ENCODE measurements around the gene ATXN10. TPM values are rescaled to one million over a fixed set of nuclear protein-coding genes. Genes with fewer than 3 reads are reported as not detected.

The ATXN10 gene
- total and polyA plus RNA-seq, 12 donors: 11.8 to 169 (median 142) TPM

DNA sequence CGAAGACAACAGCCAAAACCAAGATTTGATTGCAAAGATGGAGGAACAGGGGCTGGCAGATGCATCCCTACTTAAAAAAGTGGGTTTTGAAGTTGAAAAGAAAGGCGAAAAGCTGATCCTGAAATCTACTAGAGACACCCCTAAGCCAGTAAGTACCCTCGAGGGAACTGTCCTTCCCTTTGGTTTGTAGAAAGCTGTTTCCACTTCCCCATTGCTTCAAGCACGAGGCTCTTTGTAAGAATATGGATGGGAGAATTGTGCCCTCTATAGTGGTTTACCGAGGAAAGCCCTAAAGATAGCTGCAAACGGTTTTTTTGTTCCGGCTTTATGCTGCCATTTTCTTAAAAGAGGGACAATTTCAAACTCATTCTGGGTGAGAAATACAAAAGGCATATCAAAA, 171.4 kb downstream of the ATXN10 start:
- ATAC-seq (no peak), DNase-seq (no peak)
- no peak overlapping the region for H3K4me3 ChIP-seq
- no peaks in the 10 kb centered on the region for H3K9me3 ChIP-seq
- intact Hi-C loops (cut with DNase I): no loop called here
- peaks cover 0 to 88% (median 5%) of the 10 kb centered on the region in 9 donors for H3K36me3 ChIP-seq
- TF ChIP-seq, protein P1, sequence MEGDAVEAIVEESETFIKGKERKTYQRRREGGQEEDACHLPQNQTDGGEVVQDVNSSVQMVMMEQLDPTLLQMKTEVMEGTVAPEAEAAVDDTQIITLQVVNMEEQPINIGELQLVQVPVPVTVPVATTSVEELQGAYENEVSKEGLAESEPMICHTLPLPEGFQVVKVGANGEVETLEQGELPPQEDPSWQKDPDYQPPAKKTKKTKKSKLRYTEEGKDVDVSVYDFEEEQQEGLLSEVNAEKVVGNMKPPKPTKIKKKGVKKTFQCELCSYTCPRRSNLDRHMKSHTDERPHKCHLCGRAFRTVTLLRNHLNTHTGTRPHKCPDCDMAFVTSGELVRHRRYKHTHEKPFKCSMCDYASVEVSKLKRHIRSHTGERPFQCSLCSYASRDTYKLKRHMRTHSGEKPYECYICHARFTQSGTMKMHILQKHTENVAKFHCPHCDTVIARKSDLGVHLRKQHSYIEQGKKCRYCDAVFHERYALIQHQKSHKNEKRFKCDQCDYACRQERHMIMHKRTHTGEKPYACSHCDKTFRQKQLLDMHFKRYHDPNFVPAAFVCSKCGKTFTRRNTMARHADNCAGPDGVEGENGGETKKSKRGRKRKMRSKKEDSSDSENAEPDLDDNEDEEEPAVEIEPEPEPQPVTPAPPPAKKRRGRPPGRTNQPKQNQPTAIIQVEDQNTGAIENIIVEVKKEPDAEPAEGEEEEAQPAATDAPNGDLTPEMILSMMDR (IDR thresholded peaks at IDR 0.05): no peak
- WGBS, 2 donors: 73 to 77% methylated on average over 7 of the region's 7 CpGs
- H3K4me1 ChIP-seq: peaks cover 0 to 12% (median 0%) of the 10 kb centered on the region in 9 donors
- no peak overlapping the region for H3K27ac ChIP-seq
- no peaks in the 10 kb centered on the region for H3K27me3 ChIP-seq

DNA sequence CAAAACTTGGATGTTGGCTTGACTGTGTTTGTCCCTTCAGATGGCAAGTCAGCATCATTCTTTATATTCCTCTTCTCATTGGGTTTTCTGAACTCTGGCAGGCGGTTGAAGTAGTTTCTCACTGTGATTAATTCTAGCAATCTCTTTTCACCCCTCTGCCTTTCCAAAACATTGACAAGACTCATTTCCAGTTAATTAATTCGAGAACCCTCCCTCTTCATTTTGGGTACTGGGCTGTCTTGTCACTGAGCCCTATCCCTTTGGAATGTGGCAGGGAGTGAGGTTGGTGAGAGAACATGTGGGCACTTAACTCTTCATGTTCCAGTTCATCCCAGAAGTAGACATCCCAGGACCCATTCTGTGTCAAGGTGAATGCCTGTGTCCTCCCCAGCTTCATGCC, 172.4 kb downstream of the ATXN10 start:
- Histone ChIP-seq H3K4me1 (peaks cover 0 to 2% (median 0%) of the 10 kb centered on the region in 9 donors), H3K4me3 (no peak overlapping the region), H3K36me3 (peaks cover 0 to 94% (median 12%) of the 10 kb centered on the region in 9 donors), H3K27me3 (no peaks in the 10 kb centered on the region), H3K27ac (no peak overlapping the region), H3K9me3 (no peaks in the 10 kb centered on the region)
- intact Hi-C loops (cut with DNase I): no loop called here
- ATAC-seq (no peak), DNase-seq (no peak)
- WGBS, 2 donors: 68 to 78% methylated on average over 2 of the region's 2 CpGs
- TF ChIP-seq, protein P1 (IDR thresholded peaks at IDR 0.05): no peak

GRCh38 chr22:45845076-45845487, 173.4 kb downstream of the ATXN10 start:
- TF ChIP-seq, protein P1 (IDR thresholded peaks at IDR 0.05): no peak
- WGBS, 2 donors: 58 to 61% methylated on average over 5 of the region's 5 CpGs
- Histone ChIP-seq H3K36me3 (peaks cover 0 to 93% (median 12%) of the 10 kb centered on the region in 9 donors), H3K4me3 (no peak overlapping the region), H3K4me1 (no peaks in the 10 kb centered on the region), H3K27ac (no peak overlapping the region), H3K9me3 (no peaks in the 10 kb centered on the region), H3K27me3 (no peaks in the 10 kb centered on the region)
- DNase-seq (no peak), ATAC-seq (no peak)
- intact Hi-C loops (cut with DNase I): no loop called here

GRCh38 chr22:45846952-45847351, 175.3 kb downstream of the ATXN10 start:
- 91 to 93% methylated on average over 3 of the region's 3 CpGs for WGBS, 2 donors
- DNase-seq (no peak), ATAC-seq (no peak)
- intact Hi-C loops (cut with DNase I): no loop called here
- H3K27ac ChIP-seq: no peak overlapping the region
- H3K4me1 ChIP-seq: no peaks in the 10 kb centered on the region
- H3K9me3 ChIP-seq: peaks cover 0 to 9% (median 0%) of the 10 kb centered on the region in 11 donors
- no peaks in the 10 kb centered on the region for H3K27me3 ChIP-seq
- TF ChIP-seq, protein P1 (IDR thresholded peaks at IDR 0.05): no peak
- no peak overlapping the region for H3K4me3 ChIP-seq
- H3K36me3 ChIP-seq: peaks cover 0 to 95% (median 12%) of the 10 kb centered on the region in 9 donors
